IMR-90 (cell line): ENCODE results near the gene GRIN2A. TPM values are rescaled to one million over a fixed set of nuclear protein-coding genes. Genes with fewer than 3 reads are reported as not detected.

Experiments
- ATAC-seq: fragments of 200-7000 bp; cut with Tn5 transposase; 2 replicates; pipeline ENCODE4 v1.9.1; 2020; ENCODE audit warnings: low read depth, mild to moderate bottlenecking, moderate library complexity
- BruUV-seq: library from RNA; stranded (reverse); fragments of 400-500 nt; replicated peaks from 2 replicates; lab custom pipeline; 2021; lab: Mats Ljungman, UMichigan
- CTCF ChIA-PET: fragments of 300-600 bp; formaldehyde crosslinking; extraction: SDS; loops from one replicate; lab custom pipeline; 2021; ENCODE audit warnings: antibody characterized with exemption; lab: Yijun Ruan, JAX
- POLR2A ChIA-PET: fragments of 300-600 bp; sonication (Branson Sonifier 250); formaldehyde crosslinking; loops from one replicate; lab custom pipeline; 2022; ENCODE audit warnings: antibody characterized with exemption; ENCODE audit not compliant: unreplicated experiment; lab: Charles Lee
- DNase-seq: peaks from one replicate; pipeline ENCODE4 v3.0.0; 2013
- H2AFZ ChIP-seq: replicated peaks from 2 replicates; pipeline ENCODE3; 2013; ENCODE audit warnings: low read length, mild to moderate bottlenecking; ENCODE audit not compliant: poor library complexity
- H2AK5ac ChIP-seq: 2 replicates; pipeline ENCODE4 v1.6.1; 2013; ENCODE audit warnings: low read depth, low read length, inconsistent platforms
- H2AK9ac ChIP-seq: replicated peaks from 2 replicates; pipeline ENCODE3; 2013; ENCODE audit warnings: mild to moderate bottlenecking, low read depth, low read length, moderate library complexity; ENCODE audit not compliant: poor library complexity
- H2BK120ac ChIP-seq: 2 replicates; pipeline ENCODE4 v1.6.1; 2013; ENCODE audit warnings: low read depth, low read length, inconsistent platforms
- H2BK15ac ChIP-seq: 3 replicates; pipeline ENCODE4 v1.6.1; 2013; ENCODE audit warnings: low read depth, low read length, inconsistent platforms
- H2BK20ac ChIP-seq: 2 replicates; pipeline ENCODE4 v1.6.1; 2013; ENCODE audit warnings: low read depth, mild to moderate bottlenecking, inconsistent platforms, low read length, moderate library complexity
- H2BK5ac ChIP-seq: 2 replicates; pipeline ENCODE4 v1.6.1; 2013; ENCODE audit warnings: mild to moderate bottlenecking, low read depth, low read length, inconsistent platforms; ENCODE audit not compliant: poor library complexity, severe bottlenecking
- H3K14ac ChIP-seq: replicated peaks from 2 replicates; pipeline ENCODE4 v1.6.1; 2013; ENCODE audit warnings: low read depth, low read length, inconsistent platforms
- H3K18ac ChIP-seq: 2 replicates; pipeline ENCODE4 v1.6.1; 2013; ENCODE audit warnings: low read depth, low read length, control low read depth
- H3K23ac ChIP-seq: 2 replicates; pipeline ENCODE4 v1.6.1; 2013; ENCODE audit warnings: low read depth, low read length, inconsistent platforms
- H3K27ac ChIP-seq: 2 replicates; pipeline ENCODE4 v1.5.1; 2013; ENCODE audit warnings: mild to moderate bottlenecking, control low read depth, low read length; ENCODE audit not compliant: insufficient read depth
- H3K27me3 ChIP-seq: 2 replicates; pipeline ENCODE4 v1.6.1; 2013; ENCODE audit warnings: low read length; ENCODE audit not compliant: control insufficient read depth, insufficient read depth
- H3K36me3 ChIP-seq: 2 replicates; pipeline ENCODE4 v1.6.1; 2013; ENCODE audit warnings: low read length, mixed read lengths; ENCODE audit not compliant: control insufficient read depth, insufficient read depth
- H3K4ac ChIP-seq: 2 replicates; pipeline ENCODE4 v1.6.1; 2013; ENCODE audit warnings: low read depth, low read length, inconsistent platforms
- H3K4me1 ChIP-seq: 2 replicates; pipeline ENCODE4 v1.6.1; 2013; ENCODE audit warnings: low read length, mixed read lengths; ENCODE audit not compliant: control insufficient read depth, insufficient read depth
- H3K4me2 ChIP-seq: 2 replicates; pipeline ENCODE4 v1.6.1; 2013; ENCODE audit warnings: low read depth, mild to moderate bottlenecking, control low read depth, low read length, moderate library complexity
- H3K4me3 ChIP-seq: 2 replicates; pipeline ENCODE4 v1.5.1; 2013; ENCODE audit warnings: low read depth, mild to moderate bottlenecking, control low read depth, low read length, moderate library complexity; ENCODE audit not compliant: insufficient read depth
- H3K56ac ChIP-seq: 2 replicates; pipeline ENCODE4 v1.6.1; 2013; ENCODE audit warnings: low read length, inconsistent platforms; ENCODE audit not compliant: insufficient read depth; ENCODE audit errors: extremely low read depth
- H3K79me1 ChIP-seq, 2 experiments: 2 replicates each; pipeline ENCODE4 v1.6.1; 2013; ENCODE audit warnings: low read length in 2 of 2, inconsistent platforms in 1 of 2, low read depth in 1 of 2
- H3K9ac ChIP-seq: 2 replicates; pipeline ENCODE4 v1.6.1; 2013; ENCODE audit warnings: low read depth, low read length, control low read depth
- H3K9me1 ChIP-seq: 2 replicates; pipeline ENCODE4 v1.6.1; 2013; ENCODE audit warnings: low read length, inconsistent platforms; ENCODE audit not compliant: insufficient read depth
- H3K9me3 ChIP-seq: 2 replicates; pipeline ENCODE4 v1.6.1; 2013; ENCODE audit warnings: low read length; ENCODE audit not compliant: control insufficient read depth, insufficient read depth
- H4K20me1 ChIP-seq: 2 replicates; pipeline ENCODE4 v1.6.1; 2013; ENCODE audit warnings: low read length, inconsistent platforms; ENCODE audit not compliant: insufficient read depth
- H4K5ac ChIP-seq: 2 replicates; pipeline ENCODE4 v1.6.1; 2013; ENCODE audit warnings: mild to moderate bottlenecking, low read depth, low read length, control low read depth
- H4K8ac ChIP-seq, 2 experiments: 2 replicates each; pipeline ENCODE4 v1.6.1; 2013; ENCODE audit warnings: low read depth in 2 of 2, low read length in 2 of 2, control low read depth in 1 of 2, inconsistent platforms in 1 of 2
- H4K91ac ChIP-seq: 2 replicates; pipeline ENCODE4 v1.6.1; 2013; ENCODE audit warnings: low read depth, low read length, inconsistent platforms; ENCODE audit not compliant: insufficient read depth
- CEBPB ChIP-seq: IDR thresholded peaks from 2 replicates; pipeline ENCODE4 v1.6.1; 2012; ENCODE audit warnings: low read depth, low read length, improper control_type of control experiment
- CHD1 ChIP-seq: IDR thresholded peaks from 2 replicates; pipeline ENCODE4 v1.6.1; 2012; ENCODE audit warnings: low read depth, low read length, improper control_type of control experiment
- MAZ ChIP-seq: IDR thresholded peaks from 2 replicates; pipeline ENCODE4 v1.6.1; 2012; ENCODE audit warnings: low read depth, mild to moderate bottlenecking, low read length, improper control_type of control experiment, moderate library complexity, borderline replicate concordance
- POLR2A ChIP-seq: IDR thresholded peaks from 2 replicates; pipeline ENCODE4 v1.6.1; 2012; ENCODE audit warnings: mild to moderate bottlenecking, low read depth, low read length
- RAD21 ChIP-seq: IDR thresholded peaks from 2 replicates; pipeline ENCODE4 v1.6.1; 2012; ENCODE audit warnings: low read length, improper control_type of control experiment
- RCOR1 ChIP-seq: IDR thresholded peaks from 2 replicates; pipeline ENCODE4 v1.6.1; 2012; ENCODE audit warnings: mild to moderate bottlenecking, low read length, improper control_type of control experiment; ENCODE audit not compliant: insufficient replicate concordance
- WGBS, 2 experiments: methylation state at CpG; one replicate each; pipeline versions ENCODE4 v1.1.5 to v1.1.7; 2013; ENCODE audit warnings: missing lambda C conversion rate in 2 of 2; ENCODE audit not compliant: insufficient read length in 1 of 2; ENCODE audit errors: extremely low coverage in 2 of 2; 5-methylcytosine and 5-hydroxymethylcytosine counted together
- dilution Hi-C: fragments of 300-500 bp; cut with HindIII; formaldehyde crosslinking; loops from one replicate; pipeline ENCODE4 v1.14.3; 2018; ENCODE audit warnings: low sequenced_read_pairs; ENCODE audit not compliant: unreplicated experiment
- in situ Hi-C: fragments of 300-500 bp; cut with MboI; formaldehyde crosslinking; loops from 3 replicates; pipeline ENCODE4 v1.14.3; 2019; ENCODE audit warnings: low sequenced_read_pairs, inconsistent platforms, mixed read lengths
- intact Hi-C: fragments of 100-400 bp; cut with micrococcal nuclease; formaldehyde crosslinking; loops from 2 replicates; pipeline ENCODE4 v1.10.0; 2022
- polyA plus RNA-seq, 3 experiments: library from polyadenylated mRNA; depleted of rRNA; stranded (reverse); fragments of >200 nt; gene quantifications; 2 replicates each; pipeline ENCODE4 v1.2.3, GENCODE V29; 2012; ENCODE audit warnings: low replicate concordance in 1 of 3
- total RNA-seq: library from RNA; depleted of rRNA; stranded (reverse); fragments of >200 nt; gene quantifications from 2 replicates; pipeline ENCODE4 v1.2.3, GENCODE V29; 2012
- TF ChIP-seq, protein P1 (sequence below): conservative IDR thresholded peaks from 2 replicates; pipeline ENCODE4 v1.5.1; 2012; ENCODE audit warnings: mild to moderate bottlenecking, low read depth, low read length, improper control_type of control experiment
- TF ChIP-seq, protein P2 (sequence below): fragments of 150-350 bp; IDR thresholded peaks from 2 replicates; pipeline ENCODE4 v1.6.1; 2016; ENCODE audit warnings: low read depth, mild to moderate bottlenecking, low read length, moderate library complexity, borderline replicate concordance

The GRIN2A gene
- total and polyA plus RNA-seq, 2 of the 4 experiments (the other 2 are of a cell fraction): under 0.01 TPM; not detected in 1

DNA sequence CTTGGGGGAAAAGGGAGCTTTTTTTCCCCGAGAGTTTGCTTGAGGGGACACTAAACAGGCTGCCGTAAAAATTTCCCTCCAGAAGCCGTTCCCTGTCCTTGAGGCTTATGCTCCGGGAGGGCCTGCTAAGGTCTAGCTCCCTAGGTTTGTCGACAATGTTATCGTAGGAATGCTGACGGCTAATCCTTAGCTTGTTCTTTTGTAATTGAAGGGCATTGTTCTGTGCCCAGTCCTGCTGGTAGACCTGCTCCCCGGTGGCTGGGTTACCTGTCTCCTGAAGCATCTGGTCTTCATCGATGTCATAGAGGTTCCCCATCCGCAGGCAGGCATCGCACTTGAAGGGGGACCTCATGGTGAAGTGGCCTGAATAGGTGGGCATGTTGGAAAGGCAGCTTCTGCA lies 418.7 kb downstream of the GRIN2A start:
- Histone ChIP-seq H3K9me3 (peaks cover 25% of the 10 kb centered on the region), H3K9me1 (no peaks in the 10 kb centered on the region), H3K9ac (no peak overlapping the region), H2BK15ac (no peak overlapping the region), H4K91ac (no peak overlapping the region), H3K27ac (no peak overlapping the region), H2AFZ (no peak overlapping the region), H2AK9ac (no peak overlapping the region), H3K23ac (no peak overlapping the region), H2BK20ac (no peak overlapping the region), H3K36me3 (no peaks in the 10 kb centered on the region), H3K4me2 (no peak overlapping the region), H4K8ac (no peak overlapping the region), H2BK5ac (no peak overlapping the region), H3K4me3 (no peak overlapping the region), H3K79me1 (no peaks in the 10 kb centered on the region), H3K14ac (no peak overlapping the region), H3K18ac (no peak overlapping the region), H4K20me1 (no peaks in the 10 kb centered on the region), H2AK5ac (no peak overlapping the region), H3K4me1 (no peaks in the 10 kb centered on the region), H2BK120ac (no peak overlapping the region), H4K5ac (no peak overlapping the region), H3K4ac (no peak overlapping the region), H3K27me3 (no peaks in the 10 kb centered on the region), H3K56ac (no peak overlapping the region)
- BruUV-seq: no TSS peak
- in situ Hi-C loops (no loop called here), intact Hi-C loops (no loop called here), dilution Hi-C loops (no loop called here)
- no peak for DNase-seq
- no peak for TF ChIP-seq CEBPB
- TF ChIP-seq MAZ: no peak
- TF ChIP-seq RAD21: no peak
- no peak for TF ChIP-seq RCOR1
- TF ChIP-seq CHD1: no peak
- no peak for TF ChIP-seq POLR2A
- TF ChIP-seq, protein P1, sequence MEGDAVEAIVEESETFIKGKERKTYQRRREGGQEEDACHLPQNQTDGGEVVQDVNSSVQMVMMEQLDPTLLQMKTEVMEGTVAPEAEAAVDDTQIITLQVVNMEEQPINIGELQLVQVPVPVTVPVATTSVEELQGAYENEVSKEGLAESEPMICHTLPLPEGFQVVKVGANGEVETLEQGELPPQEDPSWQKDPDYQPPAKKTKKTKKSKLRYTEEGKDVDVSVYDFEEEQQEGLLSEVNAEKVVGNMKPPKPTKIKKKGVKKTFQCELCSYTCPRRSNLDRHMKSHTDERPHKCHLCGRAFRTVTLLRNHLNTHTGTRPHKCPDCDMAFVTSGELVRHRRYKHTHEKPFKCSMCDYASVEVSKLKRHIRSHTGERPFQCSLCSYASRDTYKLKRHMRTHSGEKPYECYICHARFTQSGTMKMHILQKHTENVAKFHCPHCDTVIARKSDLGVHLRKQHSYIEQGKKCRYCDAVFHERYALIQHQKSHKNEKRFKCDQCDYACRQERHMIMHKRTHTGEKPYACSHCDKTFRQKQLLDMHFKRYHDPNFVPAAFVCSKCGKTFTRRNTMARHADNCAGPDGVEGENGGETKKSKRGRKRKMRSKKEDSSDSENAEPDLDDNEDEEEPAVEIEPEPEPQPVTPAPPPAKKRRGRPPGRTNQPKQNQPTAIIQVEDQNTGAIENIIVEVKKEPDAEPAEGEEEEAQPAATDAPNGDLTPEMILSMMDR: no peak
- TF ChIP-seq, protein P2, sequence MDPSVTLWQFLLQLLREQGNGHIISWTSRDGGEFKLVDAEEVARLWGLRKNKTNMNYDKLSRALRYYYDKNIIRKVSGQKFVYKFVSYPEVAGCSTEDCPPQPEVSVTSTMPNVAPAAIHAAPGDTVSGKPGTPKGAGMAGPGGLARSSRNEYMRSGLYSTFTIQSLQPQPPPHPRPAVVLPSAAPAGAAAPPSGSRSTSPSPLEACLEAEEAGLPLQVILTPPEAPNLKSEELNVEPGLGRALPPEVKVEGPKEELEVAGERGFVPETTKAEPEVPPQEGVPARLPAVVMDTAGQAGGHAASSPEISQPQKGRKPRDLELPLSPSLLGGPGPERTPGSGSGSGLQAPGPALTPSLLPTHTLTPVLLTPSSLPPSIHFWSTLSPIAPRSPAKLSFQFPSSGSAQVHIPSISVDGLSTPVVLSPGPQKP: no peak
- POLR2A ChIA-PET: no interaction called here
- WGBS, 2 experiments: no CpG with 5 or more reads among the region's 11 CpGs
- ATAC-seq: no peak
- CTCF ChIA-PET: no interaction called here
